Kidney epithelial cell (primary cell): Measurements from ENCODE around the gene PRDM12. TPM values are rescaled to one million over a fixed set of nuclear protein-coding genes. Genes with fewer than 3 reads are reported as not detected.

Source experiments
- DNase-seq: peaks from one replicate; pipeline ENCODE4 v3.0.0-alpha.2; 2010; ENCODE audit warnings: low read depth
- H3K27me3 ChIP-seq: 2 replicates; pipeline ENCODE4 v1.6.0; 2011; ENCODE audit warnings: low read length; ENCODE audit not compliant: control insufficient read depth, insufficient read depth
- H3K36me3 ChIP-seq: 2 replicates; pipeline ENCODE4 v1.5.1; 2011; ENCODE audit warnings: low read length; ENCODE audit not compliant: control insufficient read depth, insufficient read depth
- H3K4me3 ChIP-seq: 2 replicates; pipeline ENCODE4 v1.5.1; 2011; ENCODE audit warnings: low read depth, mild to moderate bottlenecking, control low read depth, low read length
- total RNA-seq: library from RNA; depleted of rRNA; stranded (reverse); fragments of >200 nt; gene quantifications from 2 replicates; pipeline ENCODE4 v1.2.3, GENCODE V29; 2015
- TF ChIP-seq, protein P1 (sequence below): IDR thresholded peaks from 2 replicates; pipeline ENCODE4 v1.5.1; 2011; ENCODE audit warnings: mild to moderate bottlenecking, moderate library complexity, low read length, control low read depth, inconsistent platforms; ENCODE audit not compliant: insufficient read depth, poor library complexity, severe bottlenecking

Gene PRDM12
- total RNA-seq, 1 donor from 2014 or later: 0.13 TPM

- H3K27me3 ChIP-seq: peaks cover 97% of the 10 kb centered on the region
- H3K4me3 ChIP-seq: no peak overlapping the region
- TF ChIP-seq, protein P1, sequence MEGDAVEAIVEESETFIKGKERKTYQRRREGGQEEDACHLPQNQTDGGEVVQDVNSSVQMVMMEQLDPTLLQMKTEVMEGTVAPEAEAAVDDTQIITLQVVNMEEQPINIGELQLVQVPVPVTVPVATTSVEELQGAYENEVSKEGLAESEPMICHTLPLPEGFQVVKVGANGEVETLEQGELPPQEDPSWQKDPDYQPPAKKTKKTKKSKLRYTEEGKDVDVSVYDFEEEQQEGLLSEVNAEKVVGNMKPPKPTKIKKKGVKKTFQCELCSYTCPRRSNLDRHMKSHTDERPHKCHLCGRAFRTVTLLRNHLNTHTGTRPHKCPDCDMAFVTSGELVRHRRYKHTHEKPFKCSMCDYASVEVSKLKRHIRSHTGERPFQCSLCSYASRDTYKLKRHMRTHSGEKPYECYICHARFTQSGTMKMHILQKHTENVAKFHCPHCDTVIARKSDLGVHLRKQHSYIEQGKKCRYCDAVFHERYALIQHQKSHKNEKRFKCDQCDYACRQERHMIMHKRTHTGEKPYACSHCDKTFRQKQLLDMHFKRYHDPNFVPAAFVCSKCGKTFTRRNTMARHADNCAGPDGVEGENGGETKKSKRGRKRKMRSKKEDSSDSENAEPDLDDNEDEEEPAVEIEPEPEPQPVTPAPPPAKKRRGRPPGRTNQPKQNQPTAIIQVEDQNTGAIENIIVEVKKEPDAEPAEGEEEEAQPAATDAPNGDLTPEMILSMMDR: no peak
- DNase-seq: no peak
- H3K36me3 ChIP-seq: no peaks in the 10 kb centered on the region
Measured at GRCh38 chr9:130661451-130662098, 2.8 kb upstream of the PRDM12 start.

DNA sequence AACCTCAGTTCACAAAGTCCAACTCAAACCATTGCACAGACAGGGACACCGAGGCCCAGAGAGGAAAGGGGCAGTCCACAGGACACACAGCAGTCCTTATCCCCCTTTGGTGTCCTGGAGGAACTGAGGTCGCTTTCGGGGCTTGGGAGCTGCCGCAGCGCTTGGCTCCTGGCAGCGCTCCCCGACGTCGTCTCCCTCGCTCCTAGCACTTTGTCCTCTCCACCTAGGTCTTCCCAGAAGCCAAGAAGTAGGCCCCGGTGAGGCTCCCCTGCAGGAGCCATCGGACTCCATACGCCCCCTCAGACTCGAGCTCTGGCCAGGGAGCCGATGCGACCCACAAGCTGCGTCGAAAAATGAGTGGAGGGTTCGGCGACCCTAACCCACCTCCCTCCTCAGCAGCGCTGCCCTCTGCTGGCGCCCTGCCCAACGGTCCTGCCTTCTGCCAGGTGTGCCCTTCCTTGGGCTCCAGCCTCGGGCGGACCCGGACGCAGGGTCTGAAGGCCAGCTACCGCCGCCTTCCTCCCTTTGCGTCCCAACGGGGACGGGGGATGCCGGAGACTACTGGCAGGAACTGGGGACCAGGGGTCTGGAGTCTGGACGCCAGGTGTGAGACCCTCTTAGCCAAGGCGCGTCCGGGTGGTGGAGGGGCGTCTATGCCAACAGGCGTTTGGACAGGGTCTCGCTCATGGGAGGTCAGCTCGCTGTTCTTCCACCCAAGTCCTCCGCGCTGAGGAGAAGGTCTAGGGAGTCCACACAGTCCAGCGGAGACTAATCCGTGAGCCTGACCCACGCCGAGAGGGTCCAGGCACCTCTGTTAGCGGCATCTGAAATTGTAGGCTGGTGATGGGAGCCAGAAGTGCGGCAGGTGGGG is 2.1 kb upstream of the PRDM12 start:
- Histone ChIP-seq H3K36me3 (no peaks in the 10 kb centered on the region), H3K27me3 (peaks cover 97% of the 10 kb centered on the region), H3K4me3 (no peak overlapping the region)
- TF ChIP-seq, protein P1: no peak
- no peak for DNase-seq

DNA sequence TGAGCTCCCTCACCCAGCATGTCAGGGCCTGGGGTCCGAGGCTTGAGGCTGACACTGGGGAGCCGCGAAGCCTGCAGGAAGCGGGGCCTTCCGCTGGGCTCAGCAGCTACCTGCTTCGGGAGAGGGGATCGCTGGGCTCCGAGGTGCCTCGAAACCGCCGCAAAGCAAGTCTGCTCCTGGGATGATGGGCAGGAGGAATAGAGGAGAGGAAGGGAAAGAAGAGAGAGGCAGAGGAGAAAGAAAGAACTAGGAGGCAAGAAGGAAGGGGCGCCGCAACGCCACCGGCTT is 1.5 kb upstream of the PRDM12 start:
- H3K27me3 ChIP-seq: peaks cover 99% of the 10 kb centered on the region
- DNase-seq: no peak

DNA sequence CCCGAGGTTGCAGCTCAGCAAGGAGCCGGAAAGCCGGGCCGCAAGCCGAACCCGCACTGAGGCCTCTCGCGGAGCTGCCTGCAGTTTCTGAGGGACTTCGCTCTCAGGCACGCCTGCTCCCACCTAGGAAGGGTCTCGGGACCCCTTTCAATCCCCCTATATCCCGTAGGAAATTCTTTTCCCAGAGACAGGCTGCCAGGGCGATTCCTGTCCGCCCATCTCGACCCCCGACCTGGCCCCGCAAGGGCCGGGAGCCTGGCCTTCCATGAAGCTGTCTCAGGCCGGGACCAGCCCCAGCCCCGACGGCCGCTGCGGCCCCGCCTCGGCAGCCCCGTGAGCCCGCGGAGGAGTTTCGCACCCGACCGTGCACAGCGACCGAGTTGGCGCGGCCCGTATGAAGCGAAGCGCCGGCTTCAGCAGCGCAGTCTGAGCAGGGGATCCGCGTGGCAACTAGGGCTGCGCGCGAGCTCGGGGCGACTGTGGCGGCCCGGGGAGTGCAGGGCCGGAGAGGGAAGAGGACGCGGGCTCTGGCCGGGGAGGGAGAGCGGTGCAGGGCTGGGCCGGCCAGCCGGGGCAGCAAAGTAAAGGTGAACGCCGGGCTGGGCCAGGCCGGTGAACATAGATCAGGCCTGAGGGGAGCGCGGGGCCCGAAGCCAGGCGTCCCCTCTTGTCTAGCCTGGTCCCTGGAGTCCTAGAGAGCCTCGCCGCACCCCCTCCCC is 977 bp upstream of the PRDM12 start:
- DNase-seq: no peak
- TF ChIP-seq, protein P1: no peak
- H3K4me3 ChIP-seq: no peak overlapping the region
- peaks cover 99% of the 10 kb centered on the region for H3K27me3 ChIP-seq
- H3K36me3 ChIP-seq: no peaks in the 10 kb centered on the region

More for the DNA sequence above, 1.5 kb upstream of the PRDM12 start:
- H3K4me3 ChIP-seq: no peak overlapping the region
- TF ChIP-seq, protein P1: no peak
- H3K36me3 ChIP-seq: no peaks in the 10 kb centered on the region

- TF ChIP-seq, protein P1: no peak
- no peak overlapping the region for H3K4me3 ChIP-seq
- peaks cover 99% of the 10 kb centered on the region for H3K27me3 ChIP-seq
- no peak for DNase-seq
- no peaks in the 10 kb centered on the region for H3K36me3 ChIP-seq
Measured at GRCh38 chr9:130663977-130664250, 480 bp upstream of the PRDM12 start.
